Left forelimb (tissue), 1 donor: ENCODE measurements around the gene PIGW.

ENCODE experiments used
- DNase-seq: peaks from one replicate; pipeline ENCODE4 v3.0.0-alpha.2; 2018; ENCODE audit warnings: low spot score

Gene PIGW

GRCh38 chr17:36509272-36509985 is 25.4 kb upstream of the PIGW start:
- DNase-seq: no peak

- DNase-seq: no peak
Observed at GRCh38 chr17:36510636-36511035, 24.2 kb upstream of the PIGW start.

GRCh38 chr17:36511216-36511615 is 23.6 kb upstream of the PIGW start:
- DNase-seq: no peak

GRCh38 chr17:36512641-36513040 is 22.1 kb upstream of the PIGW start:
- DNase-seq: no peak

- no peak for DNase-seq
Observed at GRCh38 chr17:36514856-36515255, 19.9 kb upstream of the PIGW start.

- no peak for DNase-seq
Observed at GRCh38 chr17:36515837-36516236, 18.9 kb upstream of the PIGW start.

GRCh38 chr17:36523113-36523512 is 11.7 kb upstream of the PIGW start:
- no peak for DNase-seq

GRCh38 chr17:36524428-36524876 is 10.3 kb upstream of the PIGW start:
- no peak for DNase-seq

- no peak for DNase-seq
Observed at GRCh38 chr17:36525113-36525512, 9.7 kb upstream of the PIGW start.

- no peak for DNase-seq
Observed at GRCh38 chr17:36525888-36526287, 8.9 kb upstream of the PIGW start.

GRCh38 chr17:36527621-36528250 is 7.1 kb upstream of the PIGW start:
- DNase-seq: no peak

GRCh38 chr17:36529121-36529520 is 5.7 kb upstream of the PIGW start:
- DNase-seq: no peak

- no peak for DNase-seq
Observed at GRCh38 chr17:36532435-36532975, 2.3 kb upstream of the PIGW start.

- peak; percentile 72 for DNase-seq
Observed at GRCh38 chr17:36533935-36534839, 600 bp upstream of the PIGW start.

- DNase-seq: no peak
Observed at GRCh38 chr17:36535669-36536081, 888 bp downstream of the PIGW start.

- no peak for DNase-seq
Observed at GRCh38 chr17:36540696-36541095, 5.9 kb downstream of the PIGW start.

GRCh38 chr17:36542755-36543154 is 8.0 kb downstream of the PIGW start:
- no peak for DNase-seq

GRCh38 chr17:36544044-36544306 is 9.2 kb downstream of the PIGW start:
- peak; percentile 68 for DNase-seq

- DNase-seq: peak; percentile 97
Observed at GRCh38 chr17:36544307-36545076, 9.7 kb downstream of the PIGW start, which contains the start of gene GGNBP2. TSS of gene GGNBP2 (plus strand) at chr17:36544919. CDS start at chr17:36545725, 806 bp downstream.

GRCh38 chr17:36545077-36545464 is 10.3 kb downstream of the PIGW start:
- DNase-seq: no peak

- DNase-seq: peak; percentile 99
Observed at GRCh38 chr17:36545465-36546417, 11.0 kb downstream of the PIGW start.
